K562 (cell line): ENCODE results near the gene LXN.

Experiments used
- BRCA1 ChIP-seq, 2 experiments: fragments of 450-650 bp in 1 of 2; sonication (generic) in 1 of 2; formaldehyde crosslinking in 1 of 2; IDR thresholded peaks; 2 replicates each; pipeline versions ENCODE4 v1.5.0 to v1.6.1; 2017 to 2020; ENCODE audit warnings: mild to moderate bottlenecking in 1 of 2, missing genetic modification reagents in 1 of 2
- CTCF ChIP-seq, 3 experiments: IDR thresholded peaks in 2 of 3; conservative IDR thresholded peaks in 1 of 3; 2 replicates each; pipeline ENCODE4 v1.5.1; 2011 to 2012; ENCODE audit warnings: low read length in 3 of 3, mild to moderate bottlenecking in 3 of 3, control low read depth in 2 of 3, improper control_type of control experiment in 1 of 3, inconsistent platforms in 1 of 3, low read depth in 1 of 3, mixed read lengths in 1 of 3, moderate library complexity in 1 of 3; ENCODE audit not compliant: insufficient read depth in 2 of 3
- EZH2 ChIP-seq: IDR thresholded peaks from 2 replicates; pipeline ENCODE4 v1.6.1; 2012; ENCODE audit warnings: low read depth, mild to moderate bottlenecking, inconsistent platforms, low read length, borderline replicate concordance
- FOXP4 ChIP-seq: sonication (generic); formaldehyde crosslinking; IDR thresholded peaks from 2 replicates; pipeline ENCODE4 v1.8.0; 2022; ENCODE audit warnings: mild to moderate bottlenecking, missing genetic modification reagents, borderline replicate concordance
- HDGF ChIP-seq: fragments of 450-650 bp; IDR thresholded peaks from 2 replicates; pipeline ENCODE4 v1.6.1; 2016
- MYC ChIP-seq, 2 experiments: fragments of 250-450 bp in 1 of 2; sonication (Bioruptor Pico) in 1 of 2; IDR thresholded peaks; 2 replicates each; pipeline versions ENCODE4 v1.5.1 to v1.6.1; 2012 to 2021; ENCODE audit warnings: low read depth in 2 of 2, borderline replicate concordance in 1 of 2, improper control_type of control experiment in 1 of 2, low read length in 1 of 2, mild to moderate bottlenecking in 1 of 2, moderate library complexity in 1 of 2
- RAD51 ChIP-seq: fragments of 450-650 bp; IDR thresholded peaks from 2 replicates; pipeline ENCODE4 v1.7.1; 2016; ENCODE audit warnings: low read depth, mild to moderate bottlenecking, borderline replicate concordance
- RBBP5 ChIP-seq: fragments of 200-600 bp; sonication (generic); IDR thresholded peaks from 2 replicates; pipeline ENCODE4 v1.6.1; 2012; ENCODE audit warnings: borderline replicate concordance, mild to moderate bottlenecking, low read length, control low read depth, inconsistent platforms; ENCODE audit not compliant: insufficient read depth, poor library complexity, severe bottlenecking
- TEAD4 ChIP-seq, 2 experiments: sonication (generic) in 1 of 2; formaldehyde crosslinking in 1 of 2; IDR thresholded peaks; 2 replicates each; pipeline versions ENCODE4 v1.6.1 to v1.8.0; 2012 to 2022; ENCODE audit warnings: borderline replicate concordance in 1 of 2, inconsistent platforms in 1 of 2, low read length in 1 of 2, mild to moderate bottlenecking in 1 of 2, missing genetic modification reagents in 1 of 2
- ZNF431 ChIP-seq: sonication (generic); formaldehyde crosslinking; IDR thresholded peaks from 2 replicates; pipeline ENCODE4 v1.8.0; 2022; ENCODE audit warnings: mild to moderate bottlenecking, missing genetic modification reagents

GRCh38 chr3:158685159-158685558, 12.7 kb upstream of the LXN start:
- TF ChIP-seq BRCA1 (IDR thresholded peaks at IDR 0.05) (no peak), BRCA1 (CRISPR knock-in tag; IDR thresholded peaks at IDR 0.05) (no peak), HDGF (no peak), EZH2 (no peak), CTCF (IDR thresholded peaks at IDR 0.05 in 2 of 3, conservative IDR thresholded peaks at IDR 0.05 in 1 of 3; ENCODE audit: insufficient read depth in 2 of 3, low read depth in 1 of 3, low read length in 3 of 3) (no peak), RAD51 (no peak), MYC (IDR thresholded peaks at IDR 0.05; ENCODE audit: low read depth, low read length) (no peak), MYC (CRISPR knock-in tag; IDR thresholded peaks at IDR 0.05; ENCODE audit: borderline replicate concordance, low read depth) (no peak), RBBP5 (no peak), TEAD4 (IDR thresholded peaks at IDR 0.05; ENCODE audit: low read length) (no peak), TEAD4 (CRISPR knock-in tag; IDR thresholded peaks at IDR 0.05; ENCODE audit: borderline replicate concordance) (no peak), ZNF431 (CRISPR knock-in tag) (no peak), FOXP4 (no peak)
